Mesothelial cell of epicardium (in vitro differentiated cells): ENCODE measurements around the gene DRG2. TPM values are rescaled to one million over a fixed set of nuclear protein-coding genes. Genes with fewer than 3 reads are reported as not detected.

Experiments used
- DNase-seq, 2 experiments: peaks; one replicate each; pipeline ENCODE4 v3.0.0; 2021; ENCODE audit warnings: low spot score in 2 of 2; ENCODE audit not compliant: unreplicated experiment in 2 of 2
- H3K27ac Mint-ChIP-seq: 2 replicates; pipeline ENCODE4 v1.8.0; 2021; ENCODE audit warnings: mixed read lengths
- H3K27me3 Mint-ChIP-seq: 2 replicates; pipeline ENCODE4 v1.8.0; 2021; ENCODE audit warnings: low read depth, mixed read lengths
- H3K36me3 Mint-ChIP-seq: 2 replicates; pipeline ENCODE4 v1.8.0; 2021; ENCODE audit warnings: mixed read lengths
- H3K4me1 Mint-ChIP-seq: 2 replicates; pipeline ENCODE4 v1.8.0; 2021; ENCODE audit warnings: mixed read lengths
- H3K4me3 Mint-ChIP-seq: 2 replicates; pipeline ENCODE4 v1.8.0; 2021; ENCODE audit warnings: mild to moderate bottlenecking, moderate library complexity, mixed read lengths
- H3K9me3 Mint-ChIP-seq: 2 replicates; pipeline ENCODE4 v1.8.0; 2021; ENCODE audit warnings: mixed read lengths
- total RNA-seq: library from RNA; stranded (reverse); gene quantifications from 3 replicates; pipeline ENCODE4 v1.2.1, GENCODE V29; 2021
- TF ChIP-seq, protein P1 (sequence below): fragments of 200-600 bp; sonication (generic); IDR thresholded peaks from one replicate; pipeline ENCODE4 v1.5.0; 2021; ENCODE audit warnings: antibody characterized with exemption; ENCODE audit not compliant: unreplicated experiment

The DRG2 gene
- total RNA-seq, 1 donor from 2014 or later: 51.2 TPM

DNA sequence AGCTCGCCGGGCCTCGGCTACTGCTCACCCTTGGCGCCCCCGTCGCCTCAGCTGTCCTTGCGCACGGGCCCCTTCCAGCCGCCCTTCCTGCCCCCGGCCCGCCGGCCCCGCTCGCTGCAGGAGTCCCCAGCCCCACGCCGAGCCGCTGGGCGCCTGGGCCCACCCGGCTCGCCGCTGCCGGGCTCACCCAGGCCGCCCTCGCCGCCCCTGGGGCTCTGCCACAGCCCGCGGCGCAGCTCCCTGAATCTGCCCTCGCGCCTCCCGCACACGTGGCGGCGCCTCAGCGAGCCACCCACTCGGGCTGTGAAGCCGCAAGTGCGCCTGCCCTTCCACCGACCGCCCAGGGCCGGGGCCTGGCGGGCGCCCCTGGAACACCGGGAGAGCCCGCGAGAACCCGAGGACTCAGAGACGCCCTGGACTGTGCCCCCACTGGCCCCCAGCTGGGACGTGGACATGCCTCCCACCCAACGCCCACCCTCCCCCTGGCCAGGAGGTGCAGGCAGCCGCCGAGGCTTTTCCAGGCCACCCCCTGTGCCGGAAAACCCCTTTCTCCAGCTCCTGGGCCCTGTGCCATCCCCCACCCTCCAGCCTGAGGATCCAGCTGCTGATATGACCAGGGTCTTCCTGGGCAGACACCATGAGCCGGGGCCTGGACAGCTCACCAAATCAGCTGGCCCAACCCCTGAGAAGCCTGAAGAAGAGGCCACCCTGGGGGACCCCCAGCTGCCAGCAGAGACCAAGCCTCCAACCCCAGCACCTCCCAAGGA, 33.6 kb downstream of the DRG2 start:
- Mint-ChIP-seq H3K36me3 (no peaks in the 10 kb centered on the region), H3K4me1 (peaks cover 3% of the 10 kb centered on the region), H3K27ac (no peak overlapping the region), H3K27me3 (no peaks in the 10 kb centered on the region), H3K4me3 (no peak overlapping the region), H3K9me3 (peaks cover 4% of the 10 kb centered on the region)
- no peak for DNase-seq
- TF ChIP-seq, protein P1, sequence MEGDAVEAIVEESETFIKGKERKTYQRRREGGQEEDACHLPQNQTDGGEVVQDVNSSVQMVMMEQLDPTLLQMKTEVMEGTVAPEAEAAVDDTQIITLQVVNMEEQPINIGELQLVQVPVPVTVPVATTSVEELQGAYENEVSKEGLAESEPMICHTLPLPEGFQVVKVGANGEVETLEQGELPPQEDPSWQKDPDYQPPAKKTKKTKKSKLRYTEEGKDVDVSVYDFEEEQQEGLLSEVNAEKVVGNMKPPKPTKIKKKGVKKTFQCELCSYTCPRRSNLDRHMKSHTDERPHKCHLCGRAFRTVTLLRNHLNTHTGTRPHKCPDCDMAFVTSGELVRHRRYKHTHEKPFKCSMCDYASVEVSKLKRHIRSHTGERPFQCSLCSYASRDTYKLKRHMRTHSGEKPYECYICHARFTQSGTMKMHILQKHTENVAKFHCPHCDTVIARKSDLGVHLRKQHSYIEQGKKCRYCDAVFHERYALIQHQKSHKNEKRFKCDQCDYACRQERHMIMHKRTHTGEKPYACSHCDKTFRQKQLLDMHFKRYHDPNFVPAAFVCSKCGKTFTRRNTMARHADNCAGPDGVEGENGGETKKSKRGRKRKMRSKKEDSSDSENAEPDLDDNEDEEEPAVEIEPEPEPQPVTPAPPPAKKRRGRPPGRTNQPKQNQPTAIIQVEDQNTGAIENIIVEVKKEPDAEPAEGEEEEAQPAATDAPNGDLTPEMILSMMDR: no peak

DNA sequence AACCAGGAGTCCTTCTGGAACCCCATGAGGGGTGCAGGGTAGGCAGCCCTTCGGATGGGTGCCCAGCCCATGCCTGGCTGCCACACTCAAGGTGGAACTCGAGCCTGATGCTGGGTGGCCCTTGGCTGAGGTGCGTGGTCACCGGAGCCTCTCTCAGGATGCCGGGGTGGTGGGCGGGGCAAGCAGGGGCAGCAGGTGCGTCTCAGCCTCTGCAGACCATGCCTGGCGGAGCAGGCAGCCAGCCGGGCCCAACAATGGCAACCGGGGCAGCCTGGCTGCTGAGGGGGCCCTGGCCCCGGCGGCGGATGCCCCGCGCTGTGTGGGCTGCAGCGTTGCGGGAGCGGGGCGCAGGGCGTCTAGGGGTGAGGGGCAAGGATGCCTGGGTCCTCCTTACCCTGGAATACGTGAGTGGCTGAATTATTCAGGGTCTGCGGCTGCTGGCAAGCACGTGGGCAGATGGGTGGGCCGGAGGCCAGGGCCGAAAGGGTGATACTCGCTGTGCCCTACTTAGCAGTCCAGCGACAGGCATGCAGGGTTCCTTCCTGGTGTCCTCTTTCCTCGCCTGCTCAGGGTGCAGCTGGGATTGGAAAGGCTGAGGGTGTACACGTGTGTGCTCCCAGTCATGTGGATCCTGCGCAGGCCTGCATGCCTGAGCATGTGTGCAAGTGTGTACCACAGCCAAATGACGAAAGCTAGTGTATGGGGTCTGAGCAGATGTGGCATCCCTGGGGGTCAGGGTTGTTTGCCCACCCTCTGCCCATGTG, 35.4 kb downstream of the DRG2 start:
- no peak overlapping the region for H3K27ac Mint-ChIP-seq
- TF ChIP-seq, protein P1: no peak
- H3K36me3 Mint-ChIP-seq: no peaks in the 10 kb centered on the region
- no peaks in the 10 kb centered on the region for H3K27me3 Mint-ChIP-seq
- H3K4me1 Mint-ChIP-seq: peaks cover 1% of the 10 kb centered on the region
- H3K4me3 Mint-ChIP-seq: no peak overlapping the region
- peaks cover 4% of the 10 kb centered on the region for H3K9me3 Mint-ChIP-seq
- no peak for DNase-seq

DNA sequence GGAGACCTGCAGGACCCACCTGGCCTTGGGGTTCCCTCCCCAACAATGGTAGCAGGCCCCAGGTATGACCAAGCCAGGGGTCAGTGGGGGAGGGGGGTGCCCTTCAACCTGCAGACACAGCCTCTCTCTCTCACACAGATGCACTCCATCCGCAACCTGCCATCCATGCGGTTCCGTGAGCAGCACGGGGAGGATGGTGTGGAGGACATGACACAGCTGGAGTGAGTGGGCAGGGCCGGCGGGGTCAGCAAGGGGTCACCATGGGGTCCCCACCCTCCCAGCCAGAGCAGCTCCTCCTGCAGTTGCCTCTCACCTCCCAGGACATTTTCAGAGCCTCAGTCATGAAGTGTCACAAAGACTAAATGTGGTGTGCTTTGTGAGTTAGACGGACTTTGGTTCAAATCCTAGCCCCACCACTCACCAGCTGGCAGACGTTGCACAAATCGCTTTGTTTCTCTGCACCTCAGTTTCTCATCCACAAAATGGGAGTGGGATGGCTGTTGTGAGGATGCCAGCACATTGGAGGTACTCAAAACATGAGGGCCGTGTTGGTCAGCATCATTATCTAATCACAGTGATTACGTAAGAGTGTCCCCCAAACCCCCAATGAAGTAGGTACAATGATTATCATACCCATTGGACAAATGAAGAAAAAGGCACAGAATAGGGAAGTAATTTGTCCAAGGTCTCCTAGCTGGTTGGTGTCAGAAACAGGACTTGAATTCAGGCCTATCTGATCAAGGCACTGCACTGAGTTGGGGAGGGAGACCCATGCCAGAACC, 36.8 kb downstream of the DRG2 start:
- peaks cover 1% of the 10 kb centered on the region for H3K4me1 Mint-ChIP-seq
- H3K4me3 Mint-ChIP-seq: no peak overlapping the region
- H3K27me3 Mint-ChIP-seq: no peaks in the 10 kb centered on the region
- no peak for DNase-seq
- peaks cover 3% of the 10 kb centered on the region for H3K9me3 Mint-ChIP-seq
- H3K36me3 Mint-ChIP-seq: no peaks in the 10 kb centered on the region
- no peak overlapping the region for H3K27ac Mint-ChIP-seq
- TF ChIP-seq, protein P1: no peak

DNA sequence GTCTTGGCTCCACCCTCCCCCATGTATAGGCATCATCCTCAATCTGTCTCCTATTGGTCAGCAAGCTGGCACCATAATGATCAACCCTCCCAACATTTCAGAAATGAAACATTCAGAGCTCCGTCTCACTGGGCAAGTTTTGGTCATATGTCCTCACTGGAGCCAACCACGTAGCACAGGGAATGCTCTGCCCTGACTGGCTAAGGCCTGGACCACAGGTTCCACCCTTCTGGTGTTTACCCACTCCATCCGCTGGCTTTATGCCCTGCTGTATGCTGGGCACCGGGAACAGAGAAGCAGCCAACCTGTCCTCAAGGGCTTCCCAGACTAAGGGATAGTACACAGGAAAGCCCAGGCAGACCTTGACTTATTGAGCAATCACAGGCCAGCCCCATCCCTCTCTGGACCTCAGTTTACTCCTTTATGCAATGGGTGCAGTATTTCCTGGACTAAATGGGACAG, 41.3 kb downstream of the DRG2 start:
- H3K27ac Mint-ChIP-seq: no peak overlapping the region
- no peaks in the 10 kb centered on the region for H3K9me3 Mint-ChIP-seq
- H3K27me3 Mint-ChIP-seq: no peaks in the 10 kb centered on the region
- H3K36me3 Mint-ChIP-seq: no peaks in the 10 kb centered on the region
- TF ChIP-seq, protein P1: no peak
- no peaks in the 10 kb centered on the region for H3K4me1 Mint-ChIP-seq
- no peak for DNase-seq
- H3K4me3 Mint-ChIP-seq: no peak overlapping the region

DNA sequence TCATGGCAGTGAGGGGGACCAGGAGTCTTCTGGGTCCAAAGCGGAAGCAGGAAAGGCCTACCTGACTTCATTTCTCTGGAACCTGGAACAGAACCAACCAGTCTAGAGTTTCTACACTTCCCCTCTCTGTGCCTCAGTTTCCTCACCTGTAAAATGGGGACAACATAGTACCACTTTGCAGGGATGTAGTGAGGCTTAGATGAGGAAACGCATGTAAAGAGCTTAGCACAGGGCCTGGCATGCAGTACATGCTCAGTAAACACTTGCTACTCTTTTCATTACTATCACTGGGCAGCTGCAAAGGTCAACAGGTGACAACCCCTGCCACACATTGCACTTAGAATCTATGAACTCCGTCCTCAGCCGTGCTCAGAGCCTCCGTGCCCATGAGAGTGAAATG, 45.0 kb downstream of the DRG2 start:
- TF ChIP-seq, protein P1: no peak
- H3K27ac Mint-ChIP-seq: no peak overlapping the region
- DNase-seq: no peak

More for the DNA sequence above, 45.0 kb downstream of the DRG2 start:
- Mint-ChIP-seq H3K4me3 (no peak overlapping the region), H3K9me3 (no peaks in the 10 kb centered on the region), H3K4me1 (no peaks in the 10 kb centered on the region), H3K36me3 (no peaks in the 10 kb centered on the region), H3K27me3 (no peaks in the 10 kb centered on the region)
